H9 (cell line): Measurements from ENCODE around the gene PDZD2. TPM values are rescaled to one million over a fixed set of nuclear protein-coding genes. Genes with fewer than 3 reads are reported as not detected.

Source experiments
- DNase-seq: peaks from one replicate; pipeline ENCODE4 v3.0.0-alpha.2; 2017
- H2AFZ ChIP-seq: one replicate; pipeline ENCODE4 v1.6.1; 2013; ENCODE audit warnings: mild to moderate bottlenecking, low read length, control low read depth, moderate library complexity
- H2AK5ac ChIP-seq: 2 replicates; pipeline ENCODE4 v1.6.1; 2013; ENCODE audit warnings: low read length, control low read depth, mixed read lengths; ENCODE audit not compliant: insufficient read length
- H2BK120ac ChIP-seq: one replicate; pipeline ENCODE4 v1.6.1; 2013; ENCODE audit warnings: low read depth, mild to moderate bottlenecking, low read length, control low read depth, inconsistent platforms; ENCODE audit not compliant: poor library complexity, severe bottlenecking
- H2BK12ac ChIP-seq: 2 replicates; pipeline ENCODE4 v1.6.1; 2013; ENCODE audit warnings: low read length, control low read depth, mixed read lengths, low read depth; ENCODE audit not compliant: insufficient read length
- H2BK15ac ChIP-seq: 2 replicates; pipeline ENCODE4 v1.6.1; 2013; ENCODE audit warnings: low read depth, low read length, control low read depth
- H2BK20ac ChIP-seq: one replicate; pipeline ENCODE4 v1.6.1; 2013; ENCODE audit warnings: low read depth, mild to moderate bottlenecking, low read length, control low read depth, inconsistent platforms; ENCODE audit not compliant: poor library complexity, severe bottlenecking
- H2BK5ac ChIP-seq: 2 replicates; pipeline ENCODE4 v1.6.1; 2013; ENCODE audit warnings: low read length, control low read depth, mixed read lengths; ENCODE audit not compliant: insufficient read length
- H3K14ac ChIP-seq: 2 replicates; pipeline ENCODE4 v1.6.1; 2013; ENCODE audit warnings: low read length, control low read depth; ENCODE audit not compliant: insufficient read depth
- H3K18ac ChIP-seq: 2 replicates; pipeline ENCODE4 v1.6.1; 2013; ENCODE audit warnings: low read depth, mild to moderate bottlenecking, mixed read lengths, low read length, control low read depth; ENCODE audit not compliant: insufficient read length
- H3K23ac ChIP-seq: 2 replicates; pipeline ENCODE4 v1.6.1; 2013; ENCODE audit warnings: low read length, control low read depth, mixed read lengths, low read depth; ENCODE audit not compliant: insufficient read length
- H3K23me2 ChIP-seq: 2 replicates; pipeline ENCODE4 v1.6.1; 2013; ENCODE audit warnings: low read depth, mild to moderate bottlenecking, mixed read lengths, low read length, control low read depth; ENCODE audit not compliant: insufficient read length, poor library complexity, severe bottlenecking
- H3K27ac ChIP-seq: 2 replicates; pipeline ENCODE4 v1.5.1; 2013; ENCODE audit warnings: low read length, control low read depth, mixed read lengths, low read depth; ENCODE audit not compliant: insufficient read length
- H3K27me3 ChIP-seq: 2 replicates; pipeline ENCODE4 v1.6.1; 2013; ENCODE audit warnings: low read length, control low read depth, inconsistent platforms; ENCODE audit not compliant: insufficient read depth
- H3K4ac ChIP-seq: 2 replicates; pipeline ENCODE4 v1.6.1; 2013; ENCODE audit warnings: low read depth, mild to moderate bottlenecking, control low read depth, inconsistent platforms, low read length, moderate library complexity
- H3K4me1 ChIP-seq: 2 replicates; pipeline ENCODE4 v1.6.1; 2013; ENCODE audit warnings: low read length, control low read depth, inconsistent platforms; ENCODE audit not compliant: insufficient read depth
- H3K4me2 ChIP-seq: 2 replicates; pipeline ENCODE4 v1.6.1; 2013; ENCODE audit warnings: low read length, control low read depth, mixed read lengths; ENCODE audit not compliant: insufficient read length, insufficient read depth
- H3K56ac ChIP-seq: 2 replicates; pipeline ENCODE4 v1.6.1; 2013; ENCODE audit warnings: low read depth, mild to moderate bottlenecking, mixed read lengths, low read length, control low read depth; ENCODE audit not compliant: insufficient read length
- H3K79me1 ChIP-seq: 2 replicates; pipeline ENCODE4 v1.6.1; 2013; ENCODE audit warnings: low read depth, mild to moderate bottlenecking, moderate library complexity, low read length, control low read depth, inconsistent platforms; ENCODE audit not compliant: insufficient read depth, poor library complexity, severe bottlenecking
- H3K79me2 ChIP-seq: 2 replicates; pipeline ENCODE4 v1.6.1; 2013; ENCODE audit warnings: low read length, control low read depth, inconsistent platforms; ENCODE audit not compliant: insufficient read depth
- H3K9ac ChIP-seq: 2 replicates; pipeline ENCODE4 v1.6.1; 2013; ENCODE audit warnings: low read length, control low read depth, mixed read lengths; ENCODE audit not compliant: insufficient read length; ENCODE audit errors: extremely low read depth
- H3K9me3 ChIP-seq: one replicate; pipeline ENCODE4 v1.6.1; 2013; ENCODE audit warnings: low read depth, low read length, inconsistent platforms; ENCODE audit not compliant: control insufficient read depth
- H3T11ph ChIP-seq: one replicate; pipeline ENCODE4 v1.6.1; 2013; ENCODE audit warnings: mild to moderate bottlenecking, low read length, control low read depth, inconsistent platforms
- H4K20me1 ChIP-seq: one replicate; pipeline ENCODE4 v1.6.1; 2013; ENCODE audit not compliant: control insufficient read depth, insufficient read length, insufficient read depth
- H4K5ac ChIP-seq: 2 replicates; pipeline ENCODE4 v1.6.1; 2013; ENCODE audit warnings: low read depth, mild to moderate bottlenecking, mixed read lengths, low read length, control low read depth; ENCODE audit not compliant: insufficient read length
- H4K8ac ChIP-seq: replicated peaks from 2 replicates; pipeline ENCODE4 v1.6.1; 2013; ENCODE audit warnings: low read length, control low read depth, mixed read lengths, low read depth; ENCODE audit not compliant: insufficient read length
- H4K91ac ChIP-seq: 2 replicates; pipeline ENCODE4 v1.6.1; 2013; ENCODE audit warnings: low read depth, mild to moderate bottlenecking, moderate library complexity, mixed read lengths, low read length, control low read depth; ENCODE audit not compliant: insufficient read length
- H3K27ac Mint-ChIP-seq, 3 experiments: 2 replicates in 2 of 3; 3 replicates in 1 of 3; pipeline ENCODE4 v1.8.0; 2020 to 2021; ENCODE audit warnings: mixed read lengths in 3 of 3, mild to moderate bottlenecking in 1 of 3, moderate library complexity in 1 of 3
- H3K27me3 Mint-ChIP-seq: 2 replicates; pipeline ENCODE4 v1.8.0; 2021; ENCODE audit warnings: low read depth, mild to moderate bottlenecking, moderate library complexity, mixed read lengths
- H3K36me3 Mint-ChIP-seq, 3 experiments: 2 replicates in 2 of 3; 3 replicates in 1 of 3; pipeline ENCODE4 v1.8.0; 2020 to 2021; ENCODE audit warnings: low read depth in 3 of 3, mixed read lengths in 3 of 3; ENCODE audit not compliant: insufficient read depth in 1 of 3
- H3K4me1 Mint-ChIP-seq, 2 experiments: 2 replicates each; pipeline ENCODE4 v1.8.0; 2020; ENCODE audit warnings: mixed read lengths in 2 of 2
- H3K4me3 Mint-ChIP-seq, 2 experiments: 2 replicates in 1 of 2; 3 replicates in 1 of 2; pipeline ENCODE4 v1.8.0; 2020 to 2021; ENCODE audit warnings: mild to moderate bottlenecking in 2 of 2, mixed read lengths in 2 of 2, moderate library complexity in 1 of 2
- H3K9me3 Mint-ChIP-seq, 2 experiments: 2 replicates in 1 of 2; 3 replicates in 1 of 2; pipeline ENCODE4 v1.8.0; 2020; ENCODE audit warnings: mild to moderate bottlenecking in 2 of 2, mixed read lengths in 2 of 2, moderate library complexity in 1 of 2
- CTCF ChIP-seq: fragments of 200-600 bp; sonication (generic); conservative IDR thresholded peaks from 3 replicates; pipeline ENCODE4 v1.8.0; 2021; ENCODE audit warnings: antibody characterized with exemption, mild to moderate bottlenecking
- WGBS: extraction: QIAGEN DNeasy Blood & Tissue Kit; methylation state at CpG from one replicate; pipeline ENCODE4 v1.1.7; 2013; ENCODE audit warnings: missing lambda C conversion rate, low lambda C conversion rate, mixed read lengths; ENCODE audit not compliant: insufficient read length; ENCODE audit errors: extremely low coverage; 5-methylcytosine and 5-hydroxymethylcytosine counted together
- total RNA-seq: library from RNA; stranded (reverse); gene quantifications from 2 replicates; pipeline ENCODE4 v1.2.1, GENCODE V29; 2021

The PDZD2 gene
- total RNA-seq, 1 experiment from 2014 or later = 9.9 TPM

- Histone ChIP-seq H3K79me1 (no peaks in the 10 kb centered on the region), H3K23me2 (no peaks in the 10 kb centered on the region), H3K9ac (no peak overlapping the region), H2AK5ac (no peak overlapping the region), H3K9me3 (no peaks in the 10 kb centered on the region), H3K56ac (no peak overlapping the region), H4K5ac (no peak overlapping the region), H4K20me1 (no peaks in the 10 kb centered on the region), H3K18ac (no peak overlapping the region), H4K91ac (no peak overlapping the region), H3T11ph (no peak overlapping the region), H3K27me3 (no peaks in the 10 kb centered on the region), H2BK120ac (no peak overlapping the region), H3K4ac (no peak overlapping the region), H3K4me2 (no peak overlapping the region), H4K8ac (no peak overlapping the region), H3K23ac (no peak overlapping the region), H3K27ac (no peak overlapping the region), H3K4me1 (peaks cover 14% of the 10 kb centered on the region; the same call in 1 of the 2 replicates), H2BK15ac (no peak overlapping the region), H3K79me2 (no peaks in the 10 kb centered on the region), H2BK5ac (no peak overlapping the region), H2BK12ac (no peak overlapping the region), H2AFZ (no peak overlapping the region), H3K14ac (no peak overlapping the region), H2BK20ac (no peak overlapping the region)
- peaks cover 21 to 28% of the 10 kb centered on the region in 2 experiments for H3K4me1 Mint-ChIP-seq
- H3K27ac Mint-ChIP-seq = no peak overlapping the region; a peak in 1 of 7 replicates
- no CpG with 5 or more reads among the region's 6 CpGs for WGBS
- H3K9me3 Mint-ChIP-seq = peaks cover 11 to 18% of the 10 kb centered on the region in 2 experiments
- peaks cover 3% of the 10 kb centered on the region; the same call in 1 of the 2 replicates for H3K27me3 Mint-ChIP-seq
- TF ChIP-seq CTCF = no peak
- peaks cover 4 to 15% (median 6%) of the 10 kb centered on the region in 3 experiments; a peak in 6 of 7 replicates for H3K36me3 Mint-ChIP-seq
- DNase-seq = no peak
- no peak overlapping the region for H3K4me3 Mint-ChIP-seq
Observed at GRCh38 chr5:31736127-31736526, 97.2 kb downstream of the PDZD2 start.
